Measurements from ENCODE around the gene PLXNA4. TPM values are rescaled to one million over a fixed set of nuclear protein-coding genes. Genes with fewer than 3 reads are reported as not detected.

Gene PLXNA4
- total and polyA plus RNA-seq, 2 experiments from 2014 or later = 0.08 to 0.80 TPM

- no peak overlapping the region for H3K27ac ChIP-seq (ENCODE audit: low read depth)
- Mint-ChIP-seq H3K27me3 (ENCODE audit: insufficient read depth, low read depth, poor library complexity) (peaks cover 3% of the 10 kb centered on the region), H3K36me3 (ENCODE audit: low read depth) (no peaks in the 10 kb centered on the region), H3K27ac (no peak overlapping the region), H3K4me3 (no peak overlapping the region), H3K4me1 (peaks cover 3% of the 10 kb centered on the region; the same call in 1 of the 3 replicates), H3K9me3 (no peaks in the 10 kb centered on the region)
- H3K36me3 ChIP-seq (ENCODE audit: insufficient read depth) = no peaks in the 10 kb centered on the region
- H3F3A ChIP-seq (replicated peaks; ENCODE audit: low read depth) = no peaks in the 10 kb centered on the region
- no peaks in the 10 kb centered on the region for H3K9me2 ChIP-seq (ENCODE audit: insufficient read depth)
- H3K27me3 ChIP-seq (ENCODE audit: insufficient read depth) = no peaks in the 10 kb centered on the region
- no peak overlapping the region for H3K4me3 ChIP-seq
- no peaks in the 10 kb centered on the region for H3K4me1 ChIP-seq (ENCODE audit: insufficient read depth)
- no peaks in the 10 kb centered on the region for H3K79me2 ChIP-seq (replicated peaks; ENCODE audit: insufficient read depth)
- TF ChIP-seq ZNF331 (CRISPR knock-in tag; IDR thresholded peaks at IDR 0.05; ENCODE audit: low read depth) = no peak
- TF ChIP-seq, protein P1, sequence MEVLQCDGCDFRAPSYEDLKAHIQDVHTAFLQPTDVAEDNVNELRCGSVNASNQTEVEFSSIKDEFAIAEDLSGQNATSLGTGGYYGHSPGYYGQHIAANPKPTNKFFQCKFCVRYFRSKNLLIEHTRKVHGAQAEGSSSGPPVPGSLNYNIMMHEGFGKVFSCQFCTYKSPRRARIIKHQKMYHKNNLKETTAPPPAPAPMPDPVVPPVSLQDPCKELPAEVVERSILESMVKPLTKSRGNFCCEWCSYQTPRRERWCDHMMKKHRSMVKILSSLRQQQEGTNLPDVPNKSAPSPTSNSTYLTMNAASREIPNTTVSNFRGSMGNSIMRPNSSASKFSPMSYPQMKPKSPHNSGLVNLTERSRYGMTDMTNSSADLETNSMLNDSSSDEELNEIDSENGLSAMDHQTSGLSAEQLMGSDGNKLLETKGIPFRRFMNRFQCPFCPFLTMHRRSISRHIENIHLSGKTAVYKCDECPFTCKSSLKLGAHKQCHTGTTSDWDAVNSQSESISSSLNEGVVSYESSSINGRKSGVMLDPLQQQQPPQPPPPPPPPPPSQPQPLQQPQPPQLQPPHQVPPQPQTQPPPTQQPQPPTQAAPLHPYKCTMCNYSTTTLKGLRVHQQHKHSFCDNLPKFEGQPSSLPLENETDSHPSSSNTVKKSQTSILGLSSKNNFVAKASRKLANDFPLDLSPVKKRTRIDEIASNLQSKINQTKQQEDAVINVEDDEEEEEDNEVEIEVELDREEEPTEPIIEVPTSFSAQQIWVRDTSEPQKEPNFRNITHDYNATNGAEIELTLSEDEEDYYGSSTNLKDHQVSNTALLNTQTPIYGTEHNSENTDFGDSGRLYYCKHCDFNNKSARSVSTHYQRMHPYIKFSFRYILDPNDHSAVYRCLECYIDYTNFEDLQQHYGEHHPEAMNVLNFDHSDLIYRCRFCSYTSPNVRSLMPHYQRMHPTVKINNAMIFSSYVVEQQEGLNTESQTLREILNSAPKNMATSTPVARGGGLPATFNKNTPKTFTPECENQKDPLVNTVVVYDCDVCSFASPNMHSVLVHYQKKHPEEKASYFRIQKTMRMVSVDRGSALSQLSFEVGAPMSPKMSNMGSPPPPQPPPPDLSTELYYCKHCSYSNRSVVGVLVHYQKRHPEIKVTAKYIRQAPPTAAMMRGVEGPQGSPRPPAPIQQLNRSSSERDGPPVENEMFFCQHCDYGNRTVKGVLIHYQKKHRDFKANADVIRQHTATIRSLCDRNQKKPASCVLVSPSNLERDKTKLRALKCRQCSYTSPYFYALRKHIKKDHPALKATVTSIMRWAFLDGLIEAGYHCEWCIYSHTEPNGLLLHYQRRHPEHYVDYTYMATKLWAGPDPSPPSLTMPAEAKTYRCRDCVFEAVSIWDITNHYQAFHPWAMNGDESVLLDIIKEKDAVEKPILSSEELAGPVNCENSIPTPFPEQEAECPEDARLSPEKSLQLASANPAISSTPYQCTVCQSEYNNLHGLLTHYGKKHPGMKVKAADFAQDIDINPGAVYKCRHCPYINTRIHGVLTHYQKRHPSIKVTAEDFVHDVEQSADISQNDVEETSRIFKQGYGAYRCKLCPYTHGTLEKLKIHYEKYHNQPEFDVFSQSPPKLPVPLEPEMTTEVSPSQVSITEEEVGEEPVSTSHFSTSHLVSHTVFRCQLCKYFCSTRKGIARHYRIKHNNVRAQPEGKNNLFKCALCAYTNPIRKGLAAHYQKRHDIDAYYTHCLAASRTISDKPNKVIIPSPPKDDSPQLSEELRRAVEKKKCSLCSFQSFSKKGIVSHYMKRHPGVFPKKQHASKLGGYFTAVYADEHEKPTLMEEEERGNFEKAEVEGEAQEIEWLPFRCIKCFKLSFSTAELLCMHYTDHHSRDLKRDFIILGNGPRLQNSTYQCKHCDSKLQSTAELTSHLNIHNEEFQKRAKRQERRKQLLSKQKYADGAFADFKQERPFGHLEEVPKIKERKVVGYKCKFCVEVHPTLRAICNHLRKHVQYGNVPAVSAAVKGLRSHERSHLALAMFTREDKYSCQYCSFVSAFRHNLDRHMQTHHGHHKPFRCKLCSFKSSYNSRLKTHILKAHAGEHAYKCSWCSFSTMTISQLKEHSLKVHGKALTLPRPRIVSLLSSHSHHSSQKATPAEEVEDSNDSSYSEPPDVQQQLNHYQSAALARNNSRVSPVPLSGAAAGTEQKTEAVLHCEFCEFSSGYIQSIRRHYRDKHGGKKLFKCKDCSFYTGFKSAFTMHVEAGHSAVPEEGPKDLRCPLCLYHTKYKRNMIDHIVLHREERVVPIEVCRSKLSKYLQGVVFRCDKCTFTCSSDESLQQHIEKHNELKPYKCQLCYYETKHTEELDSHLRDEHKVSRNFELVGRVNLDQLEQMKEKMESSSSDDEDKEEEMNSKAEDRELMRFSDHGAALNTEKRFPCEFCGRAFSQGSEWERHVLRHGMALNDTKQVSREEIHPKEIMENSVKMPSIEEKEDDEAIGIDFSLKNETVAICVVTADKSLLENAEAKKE (CRISPR knock-in tag; IDR thresholded peaks at IDR 0.05) = no peak
- TF ChIP-seq POLR2AphosphoS5 (IDR thresholded peaks at IDR 0.05; ENCODE audit: low read depth) = no peak
- no peak for TF ChIP-seq ZNF114 (CRISPR knock-in tag; IDR thresholded peaks at IDR 0.05)
- TF ChIP-seq, protein P2, sequence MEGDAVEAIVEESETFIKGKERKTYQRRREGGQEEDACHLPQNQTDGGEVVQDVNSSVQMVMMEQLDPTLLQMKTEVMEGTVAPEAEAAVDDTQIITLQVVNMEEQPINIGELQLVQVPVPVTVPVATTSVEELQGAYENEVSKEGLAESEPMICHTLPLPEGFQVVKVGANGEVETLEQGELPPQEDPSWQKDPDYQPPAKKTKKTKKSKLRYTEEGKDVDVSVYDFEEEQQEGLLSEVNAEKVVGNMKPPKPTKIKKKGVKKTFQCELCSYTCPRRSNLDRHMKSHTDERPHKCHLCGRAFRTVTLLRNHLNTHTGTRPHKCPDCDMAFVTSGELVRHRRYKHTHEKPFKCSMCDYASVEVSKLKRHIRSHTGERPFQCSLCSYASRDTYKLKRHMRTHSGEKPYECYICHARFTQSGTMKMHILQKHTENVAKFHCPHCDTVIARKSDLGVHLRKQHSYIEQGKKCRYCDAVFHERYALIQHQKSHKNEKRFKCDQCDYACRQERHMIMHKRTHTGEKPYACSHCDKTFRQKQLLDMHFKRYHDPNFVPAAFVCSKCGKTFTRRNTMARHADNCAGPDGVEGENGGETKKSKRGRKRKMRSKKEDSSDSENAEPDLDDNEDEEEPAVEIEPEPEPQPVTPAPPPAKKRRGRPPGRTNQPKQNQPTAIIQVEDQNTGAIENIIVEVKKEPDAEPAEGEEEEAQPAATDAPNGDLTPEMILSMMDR (conservative IDR thresholded peaks at IDR 0.05; ENCODE audit: low read depth in 2 of 2) = 0 out of 4 replicates have a peak, but pooled peaks of 1 of the 2 experiments have one; percentile 12
- TF ChIP-seq, protein P3, sequence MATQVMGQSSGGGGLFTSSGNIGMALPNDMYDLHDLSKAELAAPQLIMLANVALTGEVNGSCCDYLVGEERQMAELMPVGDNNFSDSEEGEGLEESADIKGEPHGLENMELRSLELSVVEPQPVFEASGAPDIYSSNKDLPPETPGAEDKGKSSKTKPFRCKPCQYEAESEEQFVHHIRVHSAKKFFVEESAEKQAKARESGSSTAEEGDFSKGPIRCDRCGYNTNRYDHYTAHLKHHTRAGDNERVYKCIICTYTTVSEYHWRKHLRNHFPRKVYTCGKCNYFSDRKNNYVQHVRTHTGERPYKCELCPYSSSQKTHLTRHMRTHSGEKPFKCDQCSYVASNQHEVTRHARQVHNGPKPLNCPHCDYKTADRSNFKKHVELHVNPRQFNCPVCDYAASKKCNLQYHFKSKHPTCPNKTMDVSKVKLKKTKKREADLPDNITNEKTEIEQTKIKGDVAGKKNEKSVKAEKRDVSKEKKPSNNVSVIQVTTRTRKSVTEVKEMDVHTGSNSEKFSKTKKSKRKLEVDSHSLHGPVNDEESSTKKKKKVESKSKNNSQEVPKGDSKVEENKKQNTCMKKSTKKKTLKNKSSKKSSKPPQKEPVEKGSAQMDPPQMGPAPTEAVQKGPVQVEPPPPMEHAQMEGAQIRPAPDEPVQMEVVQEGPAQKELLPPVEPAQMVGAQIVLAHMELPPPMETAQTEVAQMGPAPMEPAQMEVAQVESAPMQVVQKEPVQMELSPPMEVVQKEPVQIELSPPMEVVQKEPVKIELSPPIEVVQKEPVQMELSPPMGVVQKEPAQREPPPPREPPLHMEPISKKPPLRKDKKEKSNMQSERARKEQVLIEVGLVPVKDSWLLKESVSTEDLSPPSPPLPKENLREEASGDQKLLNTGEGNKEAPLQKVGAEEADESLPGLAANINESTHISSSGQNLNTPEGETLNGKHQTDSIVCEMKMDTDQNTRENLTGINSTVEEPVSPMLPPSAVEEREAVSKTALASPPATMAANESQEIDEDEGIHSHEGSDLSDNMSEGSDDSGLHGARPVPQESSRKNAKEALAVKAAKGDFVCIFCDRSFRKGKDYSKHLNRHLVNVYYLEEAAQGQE (IDR thresholded peaks at IDR 0.05; ENCODE audit: unreplicated experiment) = no peak
- DNase-seq (ENCODE audit: low spot score) = peak; percentile 16
- H3K4me2 ChIP-seq = no peak overlapping the region
- H2AFZ ChIP-seq = no peak overlapping the region
- no peaks in the 10 kb centered on the region for H4K20me1 ChIP-seq (replicated peaks; ENCODE audit: insufficient read depth)
- ATAC-seq = peak; percentile 79
Observed at GRCh38 chr7:132508724-132509353, 67.4 kb downstream of the PLXNA4 start.

Data from GM23338 (cell line).